ENCODE data around the gene KIAA1217.

GRCh38 chr10:24213266-24213665 lies 4.3 kb downstream of the KIAA1217 start:
- TF ChIP-seq CTCF (conservative IDR thresholded peaks at IDR 0.05) (no peak), ZFX (IDR thresholded peaks at IDR 0.05) (no peak)
